Measurements from ENCODE around the gene CNRIP1.

DNA sequence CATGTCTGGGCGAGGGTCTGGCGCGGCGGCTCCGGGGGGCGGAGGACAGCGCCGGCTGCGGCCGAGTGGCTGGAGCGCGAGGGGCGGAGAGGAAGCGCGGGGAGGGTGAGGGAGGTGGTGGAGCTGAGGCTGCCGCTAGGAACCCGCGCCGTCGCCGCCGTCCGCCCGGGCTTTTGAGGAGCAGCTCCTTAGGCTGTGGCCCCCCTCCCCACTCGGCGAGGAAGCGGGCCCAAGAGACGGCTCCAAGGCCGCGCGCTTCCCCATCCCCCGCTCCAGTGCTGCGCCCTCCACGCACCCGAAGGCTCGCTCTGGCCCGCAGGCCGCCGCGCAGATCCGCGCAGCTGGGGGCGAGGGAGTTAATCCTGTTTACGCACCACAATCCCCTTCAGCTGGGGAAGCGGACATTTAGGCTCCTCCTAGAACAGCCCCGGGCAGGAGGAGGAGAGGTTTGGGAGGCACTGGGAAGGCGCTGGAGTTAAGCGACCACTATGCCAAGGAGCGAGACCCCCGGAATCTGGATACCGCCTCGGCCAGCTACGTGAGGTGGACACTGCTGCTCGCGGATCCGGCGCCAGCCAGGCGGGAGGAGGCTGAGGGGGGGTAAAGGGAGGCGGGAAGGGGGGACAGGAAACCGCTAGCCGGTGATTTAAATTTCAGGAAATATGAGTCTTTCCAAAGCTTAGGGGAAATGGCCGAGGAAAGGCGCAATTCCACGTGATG is at the start of gene CNRIP1:
- TF ChIP-seq, protein P1, sequence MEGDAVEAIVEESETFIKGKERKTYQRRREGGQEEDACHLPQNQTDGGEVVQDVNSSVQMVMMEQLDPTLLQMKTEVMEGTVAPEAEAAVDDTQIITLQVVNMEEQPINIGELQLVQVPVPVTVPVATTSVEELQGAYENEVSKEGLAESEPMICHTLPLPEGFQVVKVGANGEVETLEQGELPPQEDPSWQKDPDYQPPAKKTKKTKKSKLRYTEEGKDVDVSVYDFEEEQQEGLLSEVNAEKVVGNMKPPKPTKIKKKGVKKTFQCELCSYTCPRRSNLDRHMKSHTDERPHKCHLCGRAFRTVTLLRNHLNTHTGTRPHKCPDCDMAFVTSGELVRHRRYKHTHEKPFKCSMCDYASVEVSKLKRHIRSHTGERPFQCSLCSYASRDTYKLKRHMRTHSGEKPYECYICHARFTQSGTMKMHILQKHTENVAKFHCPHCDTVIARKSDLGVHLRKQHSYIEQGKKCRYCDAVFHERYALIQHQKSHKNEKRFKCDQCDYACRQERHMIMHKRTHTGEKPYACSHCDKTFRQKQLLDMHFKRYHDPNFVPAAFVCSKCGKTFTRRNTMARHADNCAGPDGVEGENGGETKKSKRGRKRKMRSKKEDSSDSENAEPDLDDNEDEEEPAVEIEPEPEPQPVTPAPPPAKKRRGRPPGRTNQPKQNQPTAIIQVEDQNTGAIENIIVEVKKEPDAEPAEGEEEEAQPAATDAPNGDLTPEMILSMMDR (IDR thresholded peaks at IDR 0.05) = no peak
- TF ChIP-seq POLR2AphosphoS5 (IDR thresholded peaks at IDR 0.05; ENCODE audit: insufficient read depth in 1 of 2, low read depth in 1 of 2) = peak; percentile 66 to 93
- peak in 1 of 2 donors; percentile 74 for TF ChIP-seq POLR2A (IDR thresholded peaks at IDR 0.05)

All from vagina (tissue), 2 donors.